ENCODE data around the gene FGF1.

The FGF1 gene

GRCh38 chr5:142641711-142642110, 44.2 kb downstream of the FGF1 start:
- Histone ChIP-seq H2AFZ (ENCODE audit: low read depth, low read length) (no peak overlapping the region), H3K79me2 (ENCODE audit: low read length) (no peaks in the 10 kb centered on the region), H3K27ac (ENCODE audit: low read length) (no peak overlapping the region), H3K27me3 (ENCODE audit: low read depth, low read length) (peaks cover 18% of the 10 kb centered on the region), H3K4me1 (ENCODE audit: low read length) (no peaks in the 10 kb centered on the region), H4K20me1 (ENCODE audit: insufficient read depth, low read length) (no peaks in the 10 kb centered on the region), H3K4me3 (ENCODE audit: low read length) (no peak overlapping the region), H3K9ac (ENCODE audit: low read length) (no peak overlapping the region), H3K36me3 (replicated peaks; ENCODE audit: low read depth, low read length) (no peaks in the 10 kb centered on the region), H3K4me2 (ENCODE audit: low read length) (no peak overlapping the region), H3K9me3 (ENCODE audit: insufficient read depth, low read length) (no peaks in the 10 kb centered on the region)
- TF ChIP-seq, protein P1, sequence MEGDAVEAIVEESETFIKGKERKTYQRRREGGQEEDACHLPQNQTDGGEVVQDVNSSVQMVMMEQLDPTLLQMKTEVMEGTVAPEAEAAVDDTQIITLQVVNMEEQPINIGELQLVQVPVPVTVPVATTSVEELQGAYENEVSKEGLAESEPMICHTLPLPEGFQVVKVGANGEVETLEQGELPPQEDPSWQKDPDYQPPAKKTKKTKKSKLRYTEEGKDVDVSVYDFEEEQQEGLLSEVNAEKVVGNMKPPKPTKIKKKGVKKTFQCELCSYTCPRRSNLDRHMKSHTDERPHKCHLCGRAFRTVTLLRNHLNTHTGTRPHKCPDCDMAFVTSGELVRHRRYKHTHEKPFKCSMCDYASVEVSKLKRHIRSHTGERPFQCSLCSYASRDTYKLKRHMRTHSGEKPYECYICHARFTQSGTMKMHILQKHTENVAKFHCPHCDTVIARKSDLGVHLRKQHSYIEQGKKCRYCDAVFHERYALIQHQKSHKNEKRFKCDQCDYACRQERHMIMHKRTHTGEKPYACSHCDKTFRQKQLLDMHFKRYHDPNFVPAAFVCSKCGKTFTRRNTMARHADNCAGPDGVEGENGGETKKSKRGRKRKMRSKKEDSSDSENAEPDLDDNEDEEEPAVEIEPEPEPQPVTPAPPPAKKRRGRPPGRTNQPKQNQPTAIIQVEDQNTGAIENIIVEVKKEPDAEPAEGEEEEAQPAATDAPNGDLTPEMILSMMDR (IDR thresholded peaks at IDR 0.05; ENCODE audit: low read depth, low read length): no peak
- TF ChIP-seq EZH2phosphoT487 (IDR thresholded peaks at IDR 0.05; ENCODE audit: low read depth): no peak

DNA sequence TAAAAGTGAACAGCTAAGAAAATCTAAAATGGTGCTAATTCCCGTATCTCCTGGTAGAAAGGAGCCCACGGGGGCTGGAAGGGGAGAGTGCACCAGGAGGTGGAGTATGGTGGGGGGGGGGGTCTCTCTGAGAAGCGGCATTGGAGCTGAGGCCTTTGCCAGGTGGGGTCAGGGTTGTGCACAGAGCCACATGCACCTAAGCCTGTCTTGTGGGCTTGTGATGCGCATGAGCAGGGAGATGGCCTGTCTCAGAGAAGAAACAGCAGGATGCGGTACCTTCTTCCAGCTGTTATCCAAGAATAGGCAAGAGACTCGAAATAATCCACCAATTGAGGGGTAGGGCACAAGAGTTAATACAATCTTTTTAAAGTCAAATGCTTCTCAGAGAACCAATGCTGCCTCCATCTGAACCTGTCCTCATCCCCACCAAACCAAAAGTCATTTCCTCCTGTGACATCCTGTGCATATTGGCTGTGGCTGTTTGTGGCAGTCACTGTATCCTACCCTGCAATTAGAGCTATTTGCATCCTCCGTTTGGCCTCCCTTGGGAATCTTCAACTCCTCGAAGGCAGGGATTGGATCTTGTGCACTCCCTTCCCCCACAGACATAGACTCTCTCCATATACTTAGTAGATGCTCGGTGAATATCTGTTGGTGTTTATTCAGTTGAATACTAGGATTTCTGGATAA, 45.4 kb downstream of the FGF1 start:
- Histone ChIP-seq H2AFZ (ENCODE audit: low read depth, low read length) (no peak overlapping the region), H3K4me1 (ENCODE audit: low read length) (no peaks in the 10 kb centered on the region), H3K4me3 (ENCODE audit: low read length) (no peak overlapping the region), H4K20me1 (ENCODE audit: insufficient read depth, low read length) (no peaks in the 10 kb centered on the region), H3K27me3 (ENCODE audit: low read depth, low read length) (peaks cover 18% of the 10 kb centered on the region), H3K36me3 (replicated peaks; ENCODE audit: low read depth, low read length) (no peaks in the 10 kb centered on the region), H3K4me2 (ENCODE audit: low read length) (no peak overlapping the region), H3K79me2 (ENCODE audit: low read length) (no peaks in the 10 kb centered on the region), H3K27ac (ENCODE audit: low read length) (no peak overlapping the region), H3K9ac (ENCODE audit: low read length) (no peak overlapping the region), H3K9me3 (ENCODE audit: insufficient read depth, low read length) (no peaks in the 10 kb centered on the region)
- no peak for TF ChIP-seq EZH2phosphoT487 (IDR thresholded peaks at IDR 0.05; ENCODE audit: low read depth)
- TF ChIP-seq, protein P1 (IDR thresholded peaks at IDR 0.05; ENCODE audit: low read depth, low read length): no peak

- no peaks in the 10 kb centered on the region for H4K20me1 ChIP-seq (ENCODE audit: insufficient read depth, low read length)
- H3K4me2 ChIP-seq (ENCODE audit: low read length): no peak overlapping the region
- H3K4me1 ChIP-seq (ENCODE audit: low read length): no peaks in the 10 kb centered on the region
- H3K9ac ChIP-seq (ENCODE audit: low read length): no peak overlapping the region
- H3K27ac ChIP-seq (ENCODE audit: low read length): no peak overlapping the region
- H3K9me3 ChIP-seq (ENCODE audit: insufficient read depth, low read length): no peaks in the 10 kb centered on the region
- H2AFZ ChIP-seq (ENCODE audit: low read depth, low read length): no peak overlapping the region
- H3K79me2 ChIP-seq (ENCODE audit: low read length): no peaks in the 10 kb centered on the region
- H3K36me3 ChIP-seq (replicated peaks; ENCODE audit: low read depth, low read length): no peaks in the 10 kb centered on the region
- H3K27me3 ChIP-seq (ENCODE audit: low read depth, low read length): peaks cover 18% of the 10 kb centered on the region
- no peak overlapping the region for H3K4me3 ChIP-seq (ENCODE audit: low read length)
- no peak for TF ChIP-seq EZH2phosphoT487 (IDR thresholded peaks at IDR 0.05; ENCODE audit: low read depth)
- TF ChIP-seq, protein P1 (IDR thresholded peaks at IDR 0.05; ENCODE audit: low read depth, low read length): no peak
These were observed 46.4 kb downstream of the FGF1 start for GRCh38 chr5:142639455-142639854.

DNA sequence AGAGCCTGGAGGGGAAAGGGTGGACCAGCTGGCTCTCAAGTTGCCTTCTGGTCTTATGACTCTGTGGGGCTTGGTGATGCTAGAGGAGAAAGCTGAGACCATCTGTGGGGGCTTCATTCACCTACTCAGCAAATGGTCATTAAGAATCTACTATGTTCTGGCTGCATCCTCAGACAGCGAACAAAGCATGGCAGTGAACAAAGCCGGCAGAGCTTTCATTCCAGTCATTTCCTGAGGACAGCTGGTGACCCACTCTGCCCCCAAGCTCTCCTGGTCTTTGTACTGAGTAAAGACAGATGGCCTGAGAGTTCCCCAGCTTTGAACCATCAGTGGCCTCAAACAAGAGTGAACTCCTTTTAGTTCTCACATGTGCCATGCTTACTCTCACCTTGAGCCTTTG, 48.0 kb downstream of the FGF1 start:
- H3K4me1 ChIP-seq (ENCODE audit: low read length): no peaks in the 10 kb centered on the region
- H2AFZ ChIP-seq (ENCODE audit: low read depth, low read length): no peak overlapping the region
- H3K9ac ChIP-seq (ENCODE audit: low read length): no peak overlapping the region
- H3K4me2 ChIP-seq (ENCODE audit: low read length): no peak overlapping the region
- H3K79me2 ChIP-seq (ENCODE audit: low read length): no peaks in the 10 kb centered on the region
- H3K9me3 ChIP-seq (ENCODE audit: insufficient read depth, low read length): no peaks in the 10 kb centered on the region
- H3K36me3 ChIP-seq (replicated peaks; ENCODE audit: low read depth, low read length): no peaks in the 10 kb centered on the region
- no peak overlapping the region for H3K4me3 ChIP-seq (ENCODE audit: low read length)
- H3K27me3 ChIP-seq (ENCODE audit: low read depth, low read length): peaks cover 18% of the 10 kb centered on the region
- no peaks in the 10 kb centered on the region for H4K20me1 ChIP-seq (ENCODE audit: insufficient read depth, low read length)
- H3K27ac ChIP-seq (ENCODE audit: low read length): no peak overlapping the region
- TF ChIP-seq, protein P1 (IDR thresholded peaks at IDR 0.05; ENCODE audit: low read depth, low read length): no peak
- TF ChIP-seq EZH2phosphoT487 (IDR thresholded peaks at IDR 0.05; ENCODE audit: low read depth): no peak

Data from OCI-LY3 (cell line).